ENCODE measurements around the gene SLC35E1. TPM values are rescaled to one million over a fixed set of nuclear protein-coding genes. Genes with fewer than 3 reads are reported as not detected.

Gene SLC35E1
- total and polyA plus RNA-seq, 2 of the 13 experiments (the other 11 are each of a cell fraction or from before 2014, with no cell fraction given), result 21.2 to 46.5 TPM

DNA sequence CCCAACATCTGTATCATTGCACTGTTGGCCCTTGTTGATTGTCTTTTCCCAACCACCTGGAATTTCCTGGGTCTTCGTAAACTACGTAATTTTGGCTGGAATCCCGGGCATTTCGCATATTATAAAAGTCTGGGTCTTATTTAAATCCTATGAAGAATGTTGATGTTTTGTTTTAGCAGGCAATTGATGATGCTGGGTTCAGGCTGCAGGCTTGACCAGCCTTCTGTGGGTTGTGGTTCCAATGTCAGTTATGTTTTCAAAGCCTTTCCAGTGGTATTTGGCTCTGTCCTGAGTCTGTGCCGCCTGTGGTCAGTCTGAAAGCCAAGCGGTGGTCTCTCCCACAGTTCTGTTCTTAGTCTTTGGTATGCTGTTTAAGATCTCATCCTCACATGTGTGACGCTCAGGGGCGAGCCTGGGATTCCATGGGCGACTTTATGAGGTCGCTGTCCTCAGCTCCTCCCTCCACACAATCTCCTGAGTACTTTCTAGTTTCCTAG lies 12.4 kb downstream of the SLC35E1 start:
- H3K4me2 ChIP-seq (ENCODE audit: low read depth, low read length), result no peak overlapping the region
- H3K9me3 ChIP-seq (ENCODE audit: low read length), result no peaks in the 10 kb centered on the region
- H2AFZ ChIP-seq (ENCODE audit: low read length), result no peak overlapping the region
- 98% methylated on average over 10 of the region's 10 CpGs for WGBS (ENCODE audit: low lambda C conversion rate)
- no peaks in the 10 kb centered on the region for H3K79me2 ChIP-seq (ENCODE audit: insufficient read depth, low read length)
- ATAC-seq (no peak), DNase-seq (ENCODE audit: low spot score) (no peak), FAIRE-seq (no peak)
- H3K36me3 ChIP-seq (replicated peaks in 1 of 2; ENCODE audit: control insufficient read depth in 1 of 2, insufficient read depth in 2 of 2, low read length in 2 of 2), result peaks cover 19 to 57% of the 10 kb centered on the region in 2 experiments
- ChIA-PET POLR2A (no interaction called here), CTCF (ENCODE audit: low intra/inter-chr PET ratio, low total read pairs) (no interaction called here)
- H3K4me1 ChIP-seq (ENCODE audit: insufficient read depth, low read length), result no peaks in the 10 kb centered on the region
- BruUV-seq (replicated peaks), result no TSS peak
- no peak overlapping the region for H3K4me3 ChIP-seq (replicated peaks in 1 of 3; ENCODE audit: insufficient read depth in 1 of 3, low read depth in 2 of 3, low read length in 3 of 3)
- H3K27me3 ChIP-seq (ENCODE audit: control insufficient read depth in 1 of 2, insufficient read depth in 2 of 2, low read length in 2 of 2), result no peaks in the 10 kb centered on the region
- in situ Hi-C loops (cut with HindIII; ENCODE audit: extremely low pct_ligation_motif_present, low pct_unique_long_range_greater_than_20kb) (no loop called here), intact Hi-C loops (cut with micrococcal nuclease; ENCODE audit: unreplicated experiment) (no loop called here)
- no peak overlapping the region for H3K27ac ChIP-seq (ENCODE audit: extremely low read length, insufficient read depth, low read length)
- H4K20me1 ChIP-seq (ENCODE audit: insufficient read depth, low read length), result no peaks in the 10 kb centered on the region
- no peak overlapping the region for H3K9ac ChIP-seq (ENCODE audit: insufficient read depth, low read depth, low read length)
- TF ChIP-seq, protein P1, sequence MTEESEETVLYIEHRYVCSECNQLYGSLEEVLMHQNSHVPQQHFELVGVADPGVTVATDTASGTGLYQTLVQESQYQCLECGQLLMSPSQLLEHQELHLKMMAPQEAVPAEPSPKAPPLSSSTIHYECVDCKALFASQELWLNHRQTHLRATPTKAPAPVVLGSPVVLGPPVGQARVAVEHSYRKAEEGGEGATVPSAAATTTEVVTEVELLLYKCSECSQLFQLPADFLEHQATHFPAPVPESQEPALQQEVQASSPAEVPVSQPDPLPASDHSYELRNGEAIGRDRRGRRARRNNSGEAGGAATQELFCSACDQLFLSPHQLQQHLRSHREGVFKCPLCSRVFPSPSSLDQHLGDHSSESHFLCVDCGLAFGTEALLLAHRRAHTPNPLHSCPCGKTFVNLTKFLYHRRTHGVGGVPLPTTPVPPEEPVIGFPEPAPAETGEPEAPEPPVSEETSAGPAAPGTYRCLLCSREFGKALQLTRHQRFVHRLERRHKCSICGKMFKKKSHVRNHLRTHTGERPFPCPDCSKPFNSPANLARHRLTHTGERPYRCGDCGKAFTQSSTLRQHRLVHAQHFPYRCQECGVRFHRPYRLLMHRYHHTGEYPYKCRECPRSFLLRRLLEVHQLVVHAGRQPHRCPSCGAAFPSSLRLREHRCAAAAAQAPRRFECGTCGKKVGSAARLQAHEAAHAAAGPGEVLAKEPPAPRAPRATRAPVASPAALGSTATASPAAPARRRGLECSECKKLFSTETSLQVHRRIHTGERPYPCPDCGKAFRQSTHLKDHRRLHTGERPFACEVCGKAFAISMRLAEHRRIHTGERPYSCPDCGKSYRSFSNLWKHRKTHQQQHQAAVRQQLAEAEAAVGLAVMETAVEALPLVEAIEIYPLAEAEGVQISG (CRISPR knock-in tag; IDR thresholded peaks at IDR 0.05), result no peak
- TF ChIP-seq, protein P2, sequence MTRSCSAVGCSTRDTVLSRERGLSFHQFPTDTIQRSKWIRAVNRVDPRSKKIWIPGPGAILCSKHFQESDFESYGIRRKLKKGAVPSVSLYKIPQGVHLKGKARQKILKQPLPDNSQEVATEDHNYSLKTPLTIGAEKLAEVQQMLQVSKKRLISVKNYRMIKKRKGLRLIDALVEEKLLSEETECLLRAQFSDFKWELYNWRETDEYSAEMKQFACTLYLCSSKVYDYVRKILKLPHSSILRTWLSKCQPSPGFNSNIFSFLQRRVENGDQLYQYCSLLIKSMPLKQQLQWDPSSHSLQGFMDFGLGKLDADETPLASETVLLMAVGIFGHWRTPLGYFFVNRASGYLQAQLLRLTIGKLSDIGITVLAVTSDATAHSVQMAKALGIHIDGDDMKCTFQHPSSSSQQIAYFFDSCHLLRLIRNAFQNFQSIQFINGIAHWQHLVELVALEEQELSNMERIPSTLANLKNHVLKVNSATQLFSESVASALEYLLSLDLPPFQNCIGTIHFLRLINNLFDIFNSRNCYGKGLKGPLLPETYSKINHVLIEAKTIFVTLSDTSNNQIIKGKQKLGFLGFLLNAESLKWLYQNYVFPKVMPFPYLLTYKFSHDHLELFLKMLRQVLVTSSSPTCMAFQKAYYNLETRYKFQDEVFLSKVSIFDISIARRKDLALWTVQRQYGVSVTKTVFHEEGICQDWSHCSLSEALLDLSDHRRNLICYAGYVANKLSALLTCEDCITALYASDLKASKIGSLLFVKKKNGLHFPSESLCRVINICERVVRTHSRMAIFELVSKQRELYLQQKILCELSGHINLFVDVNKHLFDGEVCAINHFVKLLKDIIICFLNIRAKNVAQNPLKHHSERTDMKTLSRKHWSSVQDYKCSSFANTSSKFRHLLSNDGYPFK (CRISPR knock-in tag; IDR thresholded peaks at IDR 0.05; ENCODE audit: borderline replicate concordance), result no peak
- no peak for TF ChIP-seq SRY (CRISPR knock-in tag; IDR thresholded peaks at IDR 0.05)
- TF ChIP-seq, protein P3, sequence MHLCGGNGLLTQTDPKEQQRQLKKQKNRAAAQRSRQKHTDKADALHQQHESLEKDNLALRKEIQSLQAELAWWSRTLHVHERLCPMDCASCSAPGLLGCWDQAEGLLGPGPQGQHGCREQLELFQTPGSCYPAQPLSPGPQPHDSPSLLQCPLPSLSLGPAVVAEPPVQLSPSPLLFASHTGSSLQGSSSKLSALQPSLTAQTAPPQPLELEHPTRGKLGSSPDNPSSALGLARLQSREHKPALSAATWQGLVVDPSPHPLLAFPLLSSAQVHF (CRISPR knock-in tag; IDR thresholded peaks at IDR 0.05), result no peak
- TF ChIP-seq ZNF773 (CRISPR knock-in tag; IDR thresholded peaks at IDR 0.05; ENCODE audit: borderline replicate concordance), result no peak
- TF ChIP-seq, protein P4, sequence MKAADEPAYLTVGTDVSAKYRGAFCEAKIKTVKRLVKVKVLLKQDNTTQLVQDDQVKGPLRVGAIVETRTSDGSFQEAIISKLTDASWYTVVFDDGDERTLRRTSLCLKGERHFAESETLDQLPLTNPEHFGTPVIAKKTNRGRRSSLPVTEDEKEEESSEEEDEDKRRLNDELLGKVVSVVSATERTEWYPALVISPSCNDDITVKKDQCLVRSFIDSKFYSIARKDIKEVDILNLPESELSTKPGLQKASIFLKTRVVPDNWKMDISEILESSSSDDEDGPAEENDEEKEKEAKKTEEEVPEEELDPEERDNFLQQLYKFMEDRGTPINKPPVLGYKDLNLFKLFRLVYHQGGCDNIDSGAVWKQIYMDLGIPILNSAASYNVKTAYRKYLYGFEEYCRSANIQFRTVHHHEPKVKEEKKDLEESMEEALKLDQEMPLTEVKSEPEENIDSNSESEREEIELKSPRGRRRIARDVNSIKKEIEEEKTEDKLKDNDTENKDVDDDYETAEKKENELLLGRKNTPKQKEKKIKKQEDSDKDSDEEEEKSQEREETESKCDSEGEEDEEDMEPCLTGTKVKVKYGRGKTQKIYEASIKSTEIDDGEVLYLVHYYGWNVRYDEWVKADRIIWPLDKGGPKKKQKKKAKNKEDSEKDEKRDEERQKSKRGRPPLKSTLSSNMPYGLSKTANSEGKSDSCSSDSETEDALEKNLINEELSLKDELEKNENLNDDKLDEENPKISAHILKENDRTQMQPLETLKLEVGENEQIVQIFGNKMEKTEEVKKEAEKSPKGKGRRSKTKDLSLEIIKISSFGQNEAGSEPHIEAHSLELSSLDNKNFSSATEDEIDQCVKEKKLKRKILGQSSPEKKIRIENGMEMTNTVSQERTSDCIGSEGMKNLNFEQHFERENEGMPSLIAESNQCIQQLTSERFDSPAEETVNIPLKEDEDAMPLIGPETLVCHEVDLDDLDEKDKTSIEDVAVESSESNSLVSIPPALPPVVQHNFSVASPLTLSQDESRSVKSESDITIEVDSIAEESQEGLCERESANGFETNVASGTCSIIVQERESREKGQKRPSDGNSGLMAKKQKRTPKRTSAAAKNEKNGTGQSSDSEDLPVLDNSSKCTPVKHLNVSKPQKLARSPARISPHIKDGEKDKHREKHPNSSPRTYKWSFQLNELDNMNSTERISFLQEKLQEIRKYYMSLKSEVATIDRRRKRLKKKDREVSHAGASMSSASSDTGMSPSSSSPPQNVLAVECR (CRISPR knock-in tag; IDR thresholded peaks at IDR 0.05; ENCODE audit: borderline replicate concordance), result no peak
- TF ChIP-seq, protein P5, sequence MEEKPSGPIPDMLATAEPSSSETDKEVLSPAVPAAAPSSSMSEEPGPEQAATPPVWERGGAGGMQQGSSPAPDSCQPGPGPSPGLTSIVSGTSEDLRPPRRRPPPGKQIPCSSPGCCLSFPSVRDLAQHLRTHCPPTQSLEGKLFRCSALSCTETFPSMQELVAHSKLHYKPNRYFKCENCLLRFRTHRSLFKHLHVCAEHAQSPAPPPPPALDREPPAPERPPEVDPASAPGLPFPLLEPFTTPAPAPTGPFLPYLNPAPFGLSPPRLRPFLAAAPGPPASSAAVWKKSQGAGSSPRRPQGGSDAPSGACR (CRISPR knock-in tag; IDR thresholded peaks at IDR 0.05), result no peak
- no peak for TF ChIP-seq PHF5A (CRISPR knock-in tag; IDR thresholded peaks at IDR 0.05; ENCODE audit: low read depth, unreplicated experiment)
- no peak for TF ChIP-seq ZNF761 (CRISPR knock-in tag; conservative IDR thresholded peaks at IDR 0.05)
- TF ChIP-seq, protein P6, sequence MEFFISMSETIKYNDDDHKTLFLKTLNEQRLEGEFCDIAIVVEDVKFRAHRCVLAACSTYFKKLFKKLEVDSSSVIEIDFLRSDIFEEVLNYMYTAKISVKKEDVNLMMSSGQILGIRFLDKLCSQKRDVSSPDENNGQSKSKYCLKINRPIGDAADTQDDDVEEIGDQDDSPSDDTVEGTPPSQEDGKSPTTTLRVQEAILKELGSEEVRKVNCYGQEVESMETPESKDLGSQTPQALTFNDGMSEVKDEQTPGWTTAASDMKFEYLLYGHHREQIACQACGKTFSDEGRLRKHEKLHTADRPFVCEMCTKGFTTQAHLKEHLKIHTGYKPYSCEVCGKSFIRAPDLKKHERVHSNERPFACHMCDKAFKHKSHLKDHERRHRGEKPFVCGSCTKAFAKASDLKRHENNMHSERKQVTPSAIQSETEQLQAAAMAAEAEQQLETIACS (CRISPR knock-in tag; IDR thresholded peaks at IDR 0.05), result no peak

Data from HepG2 (cell line).